Hepatocyte (in vitro differentiated cells): ENCODE data around the gene RBM14. TPM values are rescaled to one million over a fixed set of nuclear protein-coding genes. Genes with fewer than 3 reads are reported as not detected.

ENCODE experiments used
- DNase-seq: peaks from one replicate; pipeline ENCODE4 v3.0.0-alpha.2; 2016; ENCODE audit warnings: low spot score
- H2AFZ ChIP-seq: fragments of 200-600 bp; sonication (generic); 2 replicates; pipeline ENCODE4 v1.6.0; 2016; ENCODE audit warnings: antibody characterized with exemption, mild to moderate bottlenecking
- H3K27ac ChIP-seq: fragments of 200-600 bp; sonication (generic); 2 replicates; pipeline ENCODE4 v1.5.1; 2016; ENCODE audit warnings: mild to moderate bottlenecking
- H3K27me3 ChIP-seq: fragments of 200-600 bp; sonication (generic); 2 replicates; pipeline ENCODE4 v1.6.1; 2016
- H3K36me3 ChIP-seq: fragments of 200-600 bp; sonication (generic); replicated peaks from 2 replicates; pipeline ENCODE4 v1.5.1; 2016; ENCODE audit warnings: low read depth; ENCODE audit not compliant: insufficient read depth
- H3K4me1 ChIP-seq: fragments of 200-600 bp; sonication (generic); 2 replicates; pipeline ENCODE4 v1.5.1; 2016; ENCODE audit warnings: mild to moderate bottlenecking, moderate library complexity; ENCODE audit not compliant: insufficient read depth
- H3K4me2 ChIP-seq: fragments of 200-600 bp; sonication (generic); 2 replicates; pipeline ENCODE4 v1.6.0; 2016
- H3K4me3 ChIP-seq: fragments of 200-600 bp; sonication (generic); 2 replicates; pipeline ENCODE4 v1.5.1; 2016; ENCODE audit warnings: mild to moderate bottlenecking
- H3K79me2 ChIP-seq: fragments of 200-600 bp; sonication (generic); 2 replicates; pipeline ENCODE4 v1.6.0; 2017; ENCODE audit warnings: mild to moderate bottlenecking
- H3K9me2 ChIP-seq: fragments of 200-600 bp; sonication (generic); replicated peaks from 2 replicates; pipeline ENCODE4 v1.6.0; 2017; ENCODE audit warnings: mild to moderate bottlenecking; ENCODE audit not compliant: insufficient read depth
- H3K9me3 ChIP-seq: fragments of 200-600 bp; sonication (generic); 2 replicates; pipeline ENCODE4 v1.5.1; 2016; ENCODE audit warnings: low read depth, mild to moderate bottlenecking
- H4K20me1 ChIP-seq: fragments of 200-600 bp; sonication (generic); 2 replicates; pipeline ENCODE4 v1.6.0; 2016; ENCODE audit warnings: mild to moderate bottlenecking; ENCODE audit not compliant: insufficient read depth, poor library complexity, severe bottlenecking
- CTCF ChIP-seq: fragments of 200-600 bp; sonication (generic); IDR thresholded peaks from 2 replicates; pipeline ENCODE4 v1.5.1; 2016; ENCODE audit warnings: antibody characterized with exemption, mild to moderate bottlenecking; ENCODE audit not compliant: poor library complexity
- EZH2 ChIP-seq: fragments of 200-600 bp; sonication (generic); IDR thresholded peaks from 2 replicates; pipeline ENCODE4 v1.6.1; 2016; ENCODE audit warnings: antibody characterized with exemption, mild to moderate bottlenecking, borderline replicate concordance
- EZH2phosphoT487 ChIP-seq: fragments of 200-600 bp; sonication (generic); IDR thresholded peaks from one replicate; pipeline ENCODE4 v1.6.1; 2018; ENCODE audit warnings: antibody characterized with exemption, mild to moderate bottlenecking, low read depth, moderate library complexity; ENCODE audit not compliant: unreplicated experiment, severe bottlenecking
- WGBS: methylation state at CpG from one replicate; pipeline ENCODE4 v1.1.6; 2016; ENCODE audit warnings: low lambda C conversion rate; ENCODE audit errors: missing lambda C conversion rate; 5-methylcytosine and 5-hydroxymethylcytosine counted together
- polyA plus RNA-seq: library from polyadenylated mRNA; unstranded; fragments of >200 nt; fragmentation: Nextera tagmentation; extraction: Ambion mirVana; gene quantifications from 2 replicates; pipeline ENCODE4 v1.2.1, GENCODE V29; 2016
- total RNA-seq: library from RNA; depleted of rRNA; stranded (reverse); fragments of >200 nt; gene quantifications from 2 replicates; pipeline ENCODE4 v1.2.3, GENCODE V29; 2014

Gene RBM14
- total and polyA plus RNA-seq, 2 experiments from 2014 or later: 29.5 to 70.7 TPM

- no peak overlapping the region for H3K4me2 ChIP-seq
- H3K79me2 ChIP-seq: peaks cover 100% of the 10 kb centered on the region
- WGBS: 98% methylated on average over 23 of the region's 25 CpGs
- no peaks in the 10 kb centered on the region for H3K27me3 ChIP-seq
- no peak overlapping the region for H3K27ac ChIP-seq
- no peak for DNase-seq
- H3K4me1 ChIP-seq: peaks cover 4% of the 10 kb centered on the region
- H3K9me3 ChIP-seq: no peaks in the 10 kb centered on the region
- H3K9me2 ChIP-seq: no peaks in the 10 kb centered on the region
- no peaks in the 10 kb centered on the region for H3K36me3 ChIP-seq
- H3K4me3 ChIP-seq: no peak overlapping the region
- TF ChIP-seq EZH2: no peak
- no peak for TF ChIP-seq EZH2phosphoT487
- peaks cover 98% of the 10 kb centered on the region for H4K20me1 ChIP-seq
- no peak overlapping the region for H2AFZ ChIP-seq
Measured at GRCh38 chr11:66626382-66626781, 10.0 kb downstream of the RBM14 start.

GRCh38 chr11:66626926-66627325, 10.5 kb downstream of the RBM14 start:
- H3K79me2 ChIP-seq: peaks cover 100% of the 10 kb centered on the region
- no peak for TF ChIP-seq CTCF
- TF ChIP-seq EZH2phosphoT487: no peak
- no peak for TF ChIP-seq EZH2
- no peak overlapping the region for H3K27ac ChIP-seq
- DNase-seq: no peak
- H3K4me3 ChIP-seq: no peak overlapping the region
- H2AFZ ChIP-seq: no peak overlapping the region
- over 99% methylated on average over 7 of the region's 7 CpGs for WGBS
- H3K27me3 ChIP-seq: no peaks in the 10 kb centered on the region
- peaks cover 2% of the 10 kb centered on the region for H3K4me1 ChIP-seq
- H3K9me3 ChIP-seq: no peaks in the 10 kb centered on the region
- H3K9me2 ChIP-seq: no peaks in the 10 kb centered on the region
- H4K20me1 ChIP-seq: peaks cover 98% of the 10 kb centered on the region
- H3K36me3 ChIP-seq: no peaks in the 10 kb centered on the region
- H3K4me2 ChIP-seq: no peak overlapping the region

- H3K4me2 ChIP-seq: no peak overlapping the region
- H3K4me1 ChIP-seq: no peaks in the 10 kb centered on the region
- peaks cover 98% of the 10 kb centered on the region for H4K20me1 ChIP-seq
- 98% methylated on average over 7 of the region's 7 CpGs for WGBS
- no peaks in the 10 kb centered on the region for H3K9me3 ChIP-seq
- TF ChIP-seq EZH2: no peak
- no peak for TF ChIP-seq CTCF
- no peak for TF ChIP-seq EZH2phosphoT487
- no peaks in the 10 kb centered on the region for H3K9me2 ChIP-seq
- H3K36me3 ChIP-seq: no peaks in the 10 kb centered on the region
- no peak overlapping the region for H3K4me3 ChIP-seq
- no peak overlapping the region for H3K27ac ChIP-seq
- peaks cover 100% of the 10 kb centered on the region for H3K79me2 ChIP-seq
- no peaks in the 10 kb centered on the region for H3K27me3 ChIP-seq
- no peak overlapping the region for H2AFZ ChIP-seq
- DNase-seq: no peak
Measured at GRCh38 chr11:66628061-66628603, 11.7 kb downstream of the RBM14 start.

- TF ChIP-seq CTCF (no peak), EZH2 (no peak), EZH2phosphoT487 (no peak)
- DNase-seq: no peak
- H3K9me3 ChIP-seq: no peaks in the 10 kb centered on the region
- 90% methylated on average over 2 of the region's 2 CpGs for WGBS
- no peaks in the 10 kb centered on the region for H3K4me1 ChIP-seq
- no peaks in the 10 kb centered on the region for H3K9me2 ChIP-seq
- no peak overlapping the region for H3K4me2 ChIP-seq
- peaks cover 91% of the 10 kb centered on the region for H4K20me1 ChIP-seq
- H3K4me3 ChIP-seq: no peak overlapping the region
- peaks cover 100% of the 10 kb centered on the region for H3K79me2 ChIP-seq
- H2AFZ ChIP-seq: no peak overlapping the region
- no peak overlapping the region for H3K27ac ChIP-seq
- no peaks in the 10 kb centered on the region for H3K27me3 ChIP-seq
- no peaks in the 10 kb centered on the region for H3K36me3 ChIP-seq
Measured at GRCh38 chr11:66629356-66629755, 12.9 kb downstream of the RBM14 start.
